CD4-positive, alpha-beta T cell treated with Interferon alpha-2 for 1 hour (primary cell): ENCODE data around the gene RBM8A.

ENCODE experiments used
- DNase-seq, 2 donors: peaks; one replicate each; pipeline ENCODE4 v3.0.0-alpha.2; 2020 to 2022

The RBM8A gene

DNA sequence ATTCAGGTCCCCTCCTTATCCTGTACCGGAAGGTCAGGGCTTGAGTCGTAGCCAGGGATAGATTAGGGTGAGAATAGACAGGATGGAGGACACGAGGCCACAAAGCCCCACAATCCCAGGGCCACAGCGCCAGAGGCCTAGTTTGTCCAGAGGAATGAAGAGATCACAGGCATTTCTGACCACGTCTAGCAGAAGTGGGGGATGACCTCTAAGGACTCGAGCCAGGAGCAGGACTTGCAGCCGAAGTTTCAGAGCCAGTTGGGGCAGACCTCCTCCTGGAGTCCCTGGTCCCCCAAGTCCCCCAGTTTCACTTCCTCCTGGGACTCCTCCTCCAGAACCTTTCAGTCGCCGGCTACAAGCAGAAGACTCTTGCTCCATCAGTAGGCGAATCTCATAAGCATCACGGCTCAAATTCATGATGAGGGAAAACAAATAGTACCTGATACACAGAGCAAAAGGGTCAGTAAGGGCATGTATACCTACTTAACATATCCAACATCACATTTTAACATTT is 15.1 kb downstream of the RBM8A start:
- DNase-seq: no peak

DNA sequence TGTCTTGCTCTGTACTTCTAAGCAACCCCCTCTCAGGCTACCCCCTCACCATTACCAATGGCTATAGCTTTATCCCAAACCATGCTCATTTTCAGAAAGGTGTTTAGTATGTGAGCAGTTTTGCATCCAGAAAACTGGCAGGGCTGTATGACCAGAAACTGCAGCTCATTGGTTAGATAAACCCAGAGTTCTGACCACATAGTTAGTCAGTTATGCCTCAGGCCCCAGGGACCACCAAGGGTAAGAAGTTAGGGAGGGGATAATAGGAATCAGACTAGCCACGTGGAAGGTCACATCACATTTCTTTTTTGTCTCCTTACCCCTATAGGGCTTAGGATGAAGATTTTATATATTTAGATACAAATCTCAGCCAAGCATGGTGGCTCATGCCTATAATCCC is 18.6 kb downstream of the RBM8A start:
- DNase-seq: no peak

DNA sequence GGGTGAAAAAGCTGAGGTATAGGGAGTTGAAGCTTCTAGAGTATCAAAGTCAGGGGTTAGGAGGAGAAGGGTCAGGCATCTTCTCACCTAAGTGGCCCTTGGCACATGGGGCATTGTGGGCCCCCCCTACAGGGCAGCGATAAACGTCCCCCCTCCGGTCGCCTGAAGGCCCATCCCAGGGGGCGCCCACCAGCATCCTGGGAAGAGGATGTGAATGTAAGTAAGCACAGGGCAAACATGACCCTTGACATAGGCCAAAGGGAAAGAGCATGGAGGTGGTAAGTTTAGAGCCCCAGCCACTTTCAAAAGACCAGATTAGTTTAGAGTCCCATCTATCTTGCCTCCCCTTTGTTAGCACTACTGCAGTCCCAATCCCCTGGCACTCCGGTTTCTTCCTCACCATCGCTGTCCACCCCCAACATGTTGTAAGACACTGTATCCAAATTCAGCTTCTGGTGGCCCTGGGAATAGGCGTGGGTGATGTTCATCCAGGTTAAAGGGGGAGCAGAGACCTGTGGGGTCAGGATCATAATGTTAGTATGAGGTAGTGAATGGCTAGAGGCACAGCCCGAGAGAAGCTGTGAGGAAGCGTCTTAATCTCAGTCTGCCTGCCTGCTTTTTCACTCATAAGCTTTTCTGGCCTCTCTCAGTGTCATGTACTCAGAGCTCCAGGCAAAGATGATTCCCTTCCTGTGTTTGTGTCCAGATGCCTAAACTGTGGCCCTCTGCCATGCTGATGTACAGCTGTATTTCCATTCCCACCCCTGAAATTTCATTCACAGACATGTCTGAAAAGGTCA is 20.1 kb downstream of the RBM8A start:
- no peak for DNase-seq

DNA sequence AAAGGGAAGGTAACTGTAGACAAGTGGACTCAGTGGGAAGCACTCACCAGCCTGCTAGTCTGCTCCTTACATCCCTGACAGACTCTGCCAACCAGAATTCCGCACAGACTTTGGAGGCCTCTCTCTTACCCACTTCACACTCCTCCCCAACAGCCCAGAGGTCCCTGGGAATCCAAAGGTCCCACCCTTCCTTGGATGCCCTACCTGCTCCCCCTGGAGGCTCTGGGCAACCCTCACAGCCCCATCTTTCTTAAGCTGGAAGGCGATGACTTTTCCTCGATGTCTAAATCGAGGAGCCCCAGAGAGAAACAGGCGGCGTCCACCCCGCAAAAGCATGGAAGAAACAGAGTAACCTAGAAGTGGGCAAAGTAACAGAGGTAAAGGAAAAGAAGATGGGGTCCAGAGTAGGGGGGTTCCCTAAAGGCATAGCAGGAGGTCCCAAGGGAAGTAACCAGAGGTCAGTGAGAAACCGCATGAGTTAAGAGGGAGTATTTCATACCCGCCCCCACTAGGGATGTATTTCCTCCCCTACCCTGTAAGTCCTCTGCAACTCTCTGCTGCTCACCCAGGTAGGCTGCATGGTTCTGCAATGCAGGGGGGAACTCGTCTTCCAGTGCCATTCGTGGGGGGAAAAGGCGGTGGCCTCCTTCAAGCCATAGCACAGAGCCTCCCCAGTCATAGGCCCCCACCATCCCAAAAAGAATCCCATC is 25.8 kb downstream of the RBM8A start:
- no peak for DNase-seq

DNA sequence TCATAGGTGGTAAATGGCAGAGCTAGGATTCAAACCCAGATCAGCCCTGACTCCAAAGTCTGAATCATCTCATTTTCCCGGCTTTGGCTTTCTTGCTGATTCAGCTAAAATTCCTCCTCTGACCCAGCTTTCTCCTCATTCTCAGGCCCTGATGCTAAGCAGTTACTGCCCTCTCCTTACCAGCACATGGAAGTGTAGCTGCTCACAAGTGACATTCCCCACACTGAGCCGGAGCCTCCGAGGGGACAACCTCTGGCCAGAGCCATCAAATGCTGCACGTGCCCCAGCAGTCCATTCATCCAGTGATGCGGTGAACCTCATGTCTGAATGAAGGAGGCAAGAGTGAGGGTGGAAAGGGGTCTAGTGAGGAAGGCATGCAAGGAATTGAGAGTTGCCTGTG is 28.5 kb downstream of the RBM8A start:
- no peak for DNase-seq

DNA sequence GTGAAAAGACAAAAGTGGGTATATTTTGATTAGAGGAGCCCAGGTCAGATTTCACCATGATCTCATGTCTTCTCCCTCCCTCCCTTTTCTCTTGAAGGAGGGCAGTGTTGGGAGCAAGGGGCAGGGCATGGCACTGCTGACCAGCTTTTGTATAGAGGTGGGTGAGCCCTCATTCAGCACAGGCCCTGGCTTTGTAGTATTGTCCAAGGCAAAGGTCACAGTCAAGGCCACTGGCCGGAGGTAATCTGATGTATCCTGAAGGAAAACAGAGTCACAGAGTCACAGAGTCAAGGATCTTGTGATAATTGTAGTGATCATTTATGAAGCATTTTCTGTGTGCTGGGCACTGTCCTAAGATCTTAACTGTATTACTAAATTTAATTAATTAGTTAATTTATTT is 29.3 kb downstream of the RBM8A start:
- DNase-seq: no peak

DNA sequence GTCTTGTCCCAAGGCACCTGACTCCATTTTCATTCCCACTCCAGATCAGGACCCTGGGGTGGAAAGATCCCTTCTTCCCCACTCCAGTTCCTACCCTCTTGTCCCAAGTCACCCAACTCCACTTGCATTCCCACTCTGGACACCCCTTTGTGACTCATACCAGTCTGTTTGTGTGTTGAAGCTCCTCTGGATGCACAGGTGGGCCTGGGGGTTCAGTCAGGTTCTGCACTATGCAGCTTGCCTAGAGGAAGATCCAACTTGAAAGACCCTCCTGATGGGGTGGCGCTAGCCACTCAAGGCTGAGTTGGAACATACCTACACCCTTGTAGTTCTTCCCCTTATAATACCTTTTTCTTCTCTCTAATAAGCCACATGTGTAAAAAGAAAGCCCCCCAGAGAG is 31.8 kb downstream of the RBM8A start:
- no peak for DNase-seq

DNA sequence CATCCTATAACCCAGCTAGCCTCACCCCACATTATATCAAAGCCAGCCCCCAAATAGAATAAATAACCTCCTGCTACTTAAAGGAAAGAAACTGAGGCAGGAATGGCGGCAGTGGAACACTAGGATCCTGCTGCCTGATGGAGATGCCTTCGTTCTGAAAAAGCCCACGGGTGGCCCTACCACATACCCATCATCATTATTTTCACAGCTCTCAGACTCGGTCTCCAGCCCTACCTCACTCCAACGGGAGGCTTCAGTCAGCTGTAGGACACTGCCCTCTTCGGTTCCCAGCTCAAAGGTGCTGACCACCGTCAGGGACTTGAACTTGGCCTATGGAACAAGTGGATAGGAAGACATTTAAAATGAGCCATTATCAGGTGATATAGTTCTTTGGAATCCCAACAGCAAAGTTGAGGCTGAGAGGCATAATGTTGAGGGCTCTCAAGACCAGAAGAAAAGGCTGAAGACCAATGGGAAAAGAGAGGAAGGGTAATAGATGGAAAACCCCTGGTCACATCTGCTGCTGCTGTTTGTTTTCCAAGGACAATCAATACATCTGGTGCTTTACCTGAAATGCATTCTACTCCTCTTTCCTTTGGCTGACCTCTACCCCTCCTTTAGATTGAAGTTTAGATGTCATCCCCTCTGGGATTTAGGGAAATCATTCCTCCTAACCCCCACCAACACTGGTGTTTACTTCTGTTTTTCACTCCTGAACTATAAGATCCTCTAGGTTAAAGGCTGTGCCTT is 33.8 kb downstream of the RBM8A start:
- DNase-seq: no peak

DNA sequence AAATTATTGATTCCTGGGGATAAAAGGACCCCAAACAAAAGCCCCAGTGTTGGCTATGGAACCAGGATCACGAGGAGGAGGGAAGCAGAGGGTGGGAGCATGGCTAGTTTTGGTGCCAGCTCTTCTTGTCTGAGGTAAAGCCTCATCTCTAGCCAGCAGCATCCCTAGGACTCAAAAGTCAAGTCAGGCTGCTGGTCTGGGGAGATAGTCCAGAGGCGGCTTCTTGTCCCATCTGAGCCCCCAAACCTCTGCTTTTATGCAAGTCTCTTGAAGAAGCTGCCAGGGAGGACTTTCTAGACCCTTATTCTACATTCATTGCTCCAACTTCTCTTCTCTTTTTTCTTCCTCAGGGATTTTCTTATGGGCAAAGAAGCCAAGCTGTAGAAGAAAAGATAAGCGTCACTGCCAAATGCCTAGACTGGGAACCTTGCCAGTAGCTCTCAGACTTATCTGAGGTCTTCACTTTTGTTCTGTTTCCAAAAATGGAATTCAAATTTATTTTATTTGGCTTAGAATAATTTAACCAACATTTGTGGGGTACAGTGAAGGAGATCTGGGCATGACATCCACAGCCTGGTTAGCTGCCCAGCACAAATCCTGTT is 34.7 kb downstream of the RBM8A start:
- no peak for DNase-seq

DNA sequence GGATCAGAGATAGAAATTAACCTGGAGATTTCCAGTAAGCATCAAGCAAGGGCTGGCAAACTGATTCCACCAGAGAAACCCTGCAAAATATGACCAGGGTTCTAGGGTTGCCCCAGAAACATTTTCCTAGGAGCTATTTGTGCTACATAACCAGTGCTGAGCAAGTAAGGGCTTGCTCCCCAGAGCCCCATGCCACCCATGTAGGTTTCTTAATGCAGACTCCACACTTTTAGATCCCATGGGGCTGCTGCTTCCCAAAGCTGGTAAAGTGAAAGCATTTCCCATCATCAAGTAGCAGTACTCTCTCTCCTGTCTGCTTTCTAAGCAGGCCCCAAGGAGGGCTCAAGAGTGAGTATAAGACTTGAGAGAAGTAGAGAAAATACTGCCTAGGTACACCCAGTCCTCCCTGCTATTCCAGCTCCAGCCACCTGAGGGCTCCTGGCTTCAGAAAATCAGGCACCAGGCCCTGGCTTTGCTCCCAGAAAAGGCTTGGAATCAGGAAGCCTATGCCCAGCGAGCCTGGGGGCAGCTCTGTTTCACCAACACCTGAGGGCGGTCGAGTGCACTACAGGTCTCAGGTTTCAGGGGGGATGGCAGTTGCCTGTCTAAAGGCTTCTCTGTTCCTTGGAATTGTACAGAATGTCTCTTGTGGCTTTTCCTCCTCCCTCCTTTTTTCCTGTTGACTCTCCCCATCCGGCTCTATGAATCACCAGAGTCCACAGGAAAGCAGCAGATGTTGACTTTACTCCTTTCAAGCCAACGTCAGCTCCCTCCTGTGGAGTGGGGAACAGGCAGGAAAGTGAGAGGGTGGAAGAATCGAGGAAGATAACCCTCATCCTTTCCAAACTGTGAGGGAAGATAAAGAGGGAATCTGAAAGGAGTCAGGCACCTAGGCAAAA is 35.4 kb downstream of the RBM8A start:
- DNase-seq: peak; percentile 39 to 56

DNA sequence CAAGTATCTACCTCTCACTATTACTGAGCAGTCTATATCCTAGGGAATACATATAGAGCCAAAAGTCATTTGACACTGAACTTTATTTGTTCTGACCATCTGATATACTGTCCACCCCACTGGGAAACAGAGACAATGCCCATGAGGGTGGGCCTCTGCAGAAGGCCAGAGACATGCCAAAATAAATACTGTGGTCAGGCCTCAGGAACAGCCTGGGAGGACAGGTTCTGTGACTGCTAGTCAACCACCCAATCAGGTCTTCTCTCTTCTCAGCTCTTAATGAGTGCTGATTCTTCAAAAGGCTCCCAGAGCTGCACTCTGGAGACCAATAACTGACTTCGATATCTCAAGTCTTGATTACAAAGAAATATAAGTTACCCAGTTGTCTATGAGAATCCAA is 36.1 kb downstream of the RBM8A start:
- DNase-seq: no peak

DNA sequence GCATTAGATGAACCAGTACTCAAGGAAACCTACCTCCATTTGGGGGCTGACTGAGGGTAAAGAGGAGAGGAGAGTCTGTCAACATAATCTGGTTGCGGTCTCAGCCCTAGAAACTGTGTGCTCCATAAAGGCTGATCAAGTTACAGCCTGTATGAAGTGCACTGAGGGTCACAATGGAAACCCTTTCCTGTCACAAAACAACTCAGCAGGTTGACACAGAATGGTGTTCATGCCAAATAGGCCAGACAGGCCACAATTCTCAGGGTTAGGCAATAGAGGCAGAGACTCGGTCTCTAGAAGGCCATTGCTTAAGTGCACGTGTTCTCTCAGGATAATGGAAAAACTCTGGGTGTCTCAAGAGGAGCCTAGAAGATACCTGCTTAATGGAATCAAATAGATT is 37.6 kb downstream of the RBM8A start:
- DNase-seq: no peak

DNA sequence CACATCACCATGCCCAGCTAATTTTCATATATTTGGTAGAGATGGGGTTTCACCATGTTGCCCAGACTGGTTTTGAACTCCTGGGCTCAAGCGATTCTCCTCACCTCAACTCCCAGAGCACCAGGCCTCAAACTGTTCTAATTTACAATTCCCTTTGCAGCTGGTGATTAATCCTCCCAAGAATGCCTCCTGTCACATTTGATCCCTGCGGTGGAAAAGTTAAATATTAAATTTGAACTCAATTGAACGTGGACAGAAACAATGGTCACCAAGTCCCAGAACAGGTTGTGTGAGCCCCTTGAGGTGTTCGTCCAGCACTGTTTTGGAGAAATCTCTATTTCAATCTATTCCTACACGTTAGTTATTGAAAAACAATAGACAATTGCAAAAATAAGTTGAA is 39.7 kb downstream of the RBM8A start:
- DNase-seq: no peak

DNA sequence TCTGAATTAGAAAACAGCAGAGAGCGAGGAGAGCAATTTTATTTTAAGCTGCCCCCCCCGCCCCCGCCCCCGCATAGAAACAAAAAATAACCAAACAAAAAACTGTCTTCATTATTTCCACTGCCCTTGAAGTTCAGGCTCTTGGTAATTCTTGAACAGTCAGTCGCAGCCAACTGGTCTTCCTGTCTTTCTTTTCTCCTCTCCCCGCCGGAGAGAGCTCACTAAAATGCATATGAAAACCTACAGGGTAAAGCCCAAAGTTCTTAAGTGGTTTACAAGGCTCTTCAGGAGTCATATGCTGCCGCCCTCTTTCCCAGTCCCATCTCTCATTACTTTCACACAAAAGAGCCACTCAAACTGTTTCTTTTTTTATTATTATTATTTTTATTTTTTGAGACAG is 40.5 kb downstream of the RBM8A start:
- DNase-seq: no peak

DNA sequence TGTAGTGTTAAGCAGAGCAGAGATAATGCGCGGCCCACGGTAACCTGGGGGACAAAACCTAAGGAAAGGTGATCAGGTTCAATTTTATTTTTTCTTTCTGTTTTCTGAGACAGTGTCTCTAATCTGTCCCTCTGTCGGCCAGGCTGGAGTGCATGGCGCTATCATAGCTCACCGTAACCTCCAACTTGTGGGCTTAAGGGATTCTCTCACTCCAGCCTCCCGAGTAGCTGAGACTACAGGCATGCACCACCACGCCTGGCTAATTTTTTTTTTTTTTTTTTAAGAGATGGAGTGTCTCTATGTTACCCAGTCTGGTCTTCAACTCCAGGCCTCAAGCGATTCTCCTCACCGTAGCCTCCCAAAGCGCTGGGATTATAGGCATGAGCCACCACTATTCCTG is 40.9 kb downstream of the RBM8A start:
- no peak for DNase-seq

DNA sequence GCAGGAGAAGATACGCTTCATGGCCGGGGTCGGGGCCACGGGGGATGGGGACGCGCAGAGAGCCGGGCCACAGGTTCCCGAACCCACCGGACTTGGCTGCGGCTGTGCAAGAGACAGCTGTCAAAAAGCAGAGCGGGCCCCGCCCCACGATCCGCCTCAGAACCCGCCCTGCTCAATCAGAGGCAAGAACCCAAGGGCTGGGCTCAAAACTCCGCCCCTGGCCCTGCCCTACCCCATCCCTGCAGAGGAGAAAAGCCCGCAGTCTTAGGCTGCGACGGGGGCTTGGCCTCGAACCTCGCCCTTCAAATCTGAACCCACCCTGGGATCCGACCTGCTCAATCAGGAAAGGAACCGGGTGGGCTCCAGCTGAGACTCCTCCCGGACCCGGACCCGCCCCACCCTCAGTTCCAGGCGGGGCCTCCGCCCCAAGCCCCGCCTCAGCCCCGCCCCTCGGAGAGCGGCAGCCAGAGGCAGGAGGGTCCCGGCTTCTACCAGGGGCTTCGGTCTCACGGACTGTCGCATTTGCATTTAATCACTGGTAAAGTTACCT is 41.5 kb downstream of the RBM8A start, which contains the start of gene ANKRD35:
ANKRD35 (minus strand) TSS at position 129 of the 550 bp plus-strand sequence; CDS start at position 21, 108 bp downstream.
- peak; percentile 84 to 87 for DNase-seq

DNA sequence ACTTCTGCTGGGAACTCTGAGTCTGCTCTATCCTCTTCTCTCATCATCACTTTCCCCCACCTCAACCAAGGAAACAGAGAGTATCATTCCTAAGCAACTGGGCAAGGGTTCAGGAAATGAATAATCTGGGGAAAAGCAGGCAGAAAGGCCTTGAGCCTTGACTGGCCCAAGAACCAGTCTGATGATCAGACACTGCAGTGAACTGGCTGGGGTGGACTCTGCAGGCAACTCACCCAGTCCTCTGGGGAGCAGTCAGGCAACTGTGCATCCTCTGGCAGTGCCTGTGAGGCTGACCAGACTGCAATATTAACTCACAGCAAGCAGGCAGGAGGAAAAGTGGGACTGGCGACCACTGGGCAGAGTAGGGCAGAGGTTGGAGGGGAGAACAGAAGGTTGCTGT is 42.6 kb downstream of the RBM8A start:
- no peak for DNase-seq

DNA sequence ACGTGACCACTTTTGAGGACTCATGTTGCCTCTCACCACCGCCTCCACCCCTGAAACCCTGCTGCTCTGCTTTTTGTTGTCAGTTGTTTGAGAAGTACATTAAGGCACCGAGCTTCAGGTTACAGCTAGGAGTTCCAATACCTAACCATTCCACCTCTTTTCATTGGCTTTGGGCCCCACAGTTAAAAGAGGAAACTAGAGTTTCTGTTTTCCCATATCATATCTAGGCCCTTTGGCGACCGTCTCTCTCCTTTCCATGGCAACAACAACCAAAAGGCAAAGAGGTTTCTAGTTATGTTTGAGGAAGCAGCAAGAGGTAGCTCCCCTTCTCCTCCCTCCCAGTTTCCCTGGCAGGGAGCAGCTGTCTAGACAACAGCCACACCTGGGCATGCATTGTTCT is 47.5 kb downstream of the RBM8A start:
- no peak for DNase-seq

DNA sequence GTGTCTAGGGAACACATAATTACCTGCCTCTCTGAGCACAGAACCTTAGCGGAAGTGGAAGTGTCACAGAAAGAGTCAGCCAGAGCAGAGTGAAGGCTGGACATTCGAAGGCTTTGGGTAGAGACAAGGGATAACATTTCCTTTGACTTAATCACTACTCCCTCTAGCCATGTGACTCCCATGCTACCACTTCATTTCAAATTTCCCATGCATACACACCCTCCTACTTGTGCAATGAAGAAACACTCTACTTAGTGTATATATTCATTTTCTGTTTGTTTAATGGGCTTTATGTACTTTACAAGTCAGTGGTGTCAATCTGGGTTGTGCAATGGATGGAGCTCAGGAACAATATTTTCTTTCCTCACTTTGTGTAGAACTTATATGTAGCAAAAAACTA is 48.6 kb downstream of the RBM8A start:
- DNase-seq: no peak

DNA sequence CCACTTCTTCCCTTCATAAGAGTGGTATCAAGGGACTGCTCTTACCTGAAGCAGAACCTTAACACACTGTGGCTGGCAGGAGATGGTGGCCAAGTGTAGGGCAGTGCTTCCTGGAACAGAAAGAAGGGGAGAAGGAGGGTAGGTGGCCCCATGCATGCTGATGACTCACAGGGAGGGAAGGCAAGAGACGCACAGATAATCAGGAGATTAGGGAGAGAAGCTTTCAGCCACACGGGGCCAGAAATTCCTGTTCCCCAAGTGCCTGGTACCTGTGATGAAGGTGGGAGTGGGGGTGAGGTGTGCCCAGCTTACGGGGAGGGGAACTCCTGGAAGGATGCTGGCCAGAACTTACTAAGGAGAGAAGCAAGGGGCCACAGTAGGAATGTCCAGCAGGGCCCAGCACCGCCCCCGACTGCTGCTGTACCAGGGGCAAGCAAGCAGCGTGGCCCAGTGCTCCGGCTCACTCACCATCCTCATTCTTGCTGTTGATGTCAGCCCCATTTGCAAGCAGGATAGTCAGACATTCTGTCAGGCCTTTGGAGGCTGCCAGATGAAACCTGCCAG is 49.3 kb downstream of the RBM8A start:
- DNase-seq: no peak

DNA sequence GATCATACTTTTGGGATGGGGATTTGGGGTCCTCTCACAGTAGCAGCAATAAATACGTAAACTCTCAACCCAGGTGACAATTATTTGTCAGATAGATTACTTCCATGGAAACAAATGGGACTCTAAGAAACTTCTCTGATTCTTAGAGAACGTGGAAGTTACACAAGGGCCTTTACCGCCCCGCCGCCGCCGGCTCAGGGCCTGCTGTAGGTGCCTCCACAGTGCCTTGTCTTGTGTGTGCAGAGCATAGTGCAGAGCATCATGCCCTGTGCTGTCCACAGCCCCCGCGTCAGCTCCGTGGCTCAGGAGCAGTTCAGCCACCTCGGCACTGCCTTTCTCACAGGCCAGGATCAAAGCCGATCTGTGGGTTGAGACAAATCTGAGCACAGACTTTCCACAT is 52.6 kb downstream of the RBM8A start:
- DNase-seq: no peak
